Measurements from ENCODE around the gene MGAT1. TPM values are rescaled to one million over a fixed set of nuclear protein-coding genes. Genes with fewer than 3 reads are reported as not detected.

Gene MGAT1
- polyA plus RNA-seq (2011; rRNA removed) (53.0 and 56.3 TPM in 2 replicates), polyA plus RNA-seq (2017; fragmentation: RNase III; extraction: RNeasy Plus Mini Kit Qiagen cat#74134 plus additional on column Dnase treatment) (54.6 to 63.4 TPM (median 61.8 TPM) in 3 replicates), polyA minus RNA-seq (2011; rRNA and poly(A)+ RNA removed) (46.1 and 49.2 TPM in 2 replicates)
- polyA plus RNA-seq (2012; cell fraction: cytosol; rRNA removed), result 50.1 and 71.5 TPM in 2 replicates
- polyA plus RNA-seq (2012; cell fraction: nucleus; rRNA removed), result 71.5 and 99.2 TPM in 2 replicates

DNA sequence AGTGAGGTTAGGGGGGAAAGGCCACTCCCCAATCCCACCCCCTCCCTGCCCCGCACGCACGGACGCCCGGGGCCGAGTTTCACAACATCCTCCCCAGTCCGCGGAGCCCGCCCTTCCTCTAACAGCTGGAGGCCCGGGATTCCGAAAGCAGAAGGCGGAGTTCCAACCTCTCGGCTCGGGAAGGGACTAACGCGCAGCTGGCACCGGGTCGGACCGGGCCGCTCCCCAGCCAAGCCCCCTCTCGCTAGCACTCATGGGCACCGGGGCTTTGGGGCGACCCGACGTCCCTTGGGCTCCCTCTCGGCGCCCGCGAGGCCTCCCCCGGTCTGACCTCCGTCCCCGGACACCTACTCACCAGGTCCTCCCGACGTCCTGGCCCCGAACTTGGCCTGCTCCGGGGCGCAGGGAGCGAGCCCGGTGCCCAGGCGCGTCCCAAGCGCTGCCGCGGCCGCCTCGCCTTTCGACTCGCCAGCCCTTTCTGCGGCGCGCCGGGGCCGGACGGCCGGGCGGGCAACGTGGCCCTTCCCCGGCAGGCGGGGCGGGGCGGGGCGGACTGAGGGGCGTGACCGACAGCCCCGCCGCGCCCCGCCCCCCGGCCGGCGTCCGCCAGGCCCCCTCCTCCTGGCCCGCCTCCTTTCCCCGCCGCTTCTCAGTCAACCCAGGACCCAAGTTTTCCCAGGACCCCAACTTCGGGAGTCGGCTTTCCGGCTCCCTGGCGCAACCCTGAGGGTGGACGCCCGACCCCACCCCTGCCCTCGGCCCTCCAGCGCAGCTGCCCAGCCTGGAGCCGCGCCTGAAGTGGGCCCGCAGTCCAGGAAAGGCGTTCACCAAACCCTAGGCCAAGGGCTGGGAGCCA, at the start of gene MGAT1:
Gene MGAT1 (minus strand): TSS at position 482 of the 856 bp plus-strand sequence. CDS start 9,835 bp downstream, outside the sequence.
- WGBS (ENCODE audit: missing lambda C conversion rate), result 0% methylated on average over 12 of the region's 87 CpGs
- peak within 1 kb of the TSS; percentile 82 for H3K4me3 ChIP-seq
- DNase-seq (ENCODE audit: low read depth in 1 of 2, low spot score in 1 of 2) (peak; percentile 74 to 79), FAIRE-seq (no peak), ATAC-seq (peak; percentile 87)
- H3K4me2 ChIP-seq, result peak within 1 kb of the TSS; percentile 94
- H3K4me1 ChIP-seq, result peaks cover 47% of the 10 kb centered on the region
- H3K27ac ChIP-seq, result peak within 1 kb of the TSS; percentile 90 to 98
- ChIA-PET POLR2A (interaction anchor here (0.6 to 2.1 kb wide), 5 partner anchors 8 to 58 kb away, joined by 3 to 11 read pairs (median 4); partner anchors contain the start of gene ZFP62), CTCF (interaction anchor here (0.7 to 7.2 kb wide), 5 partner anchors 10 to 331 kb away, joined by 3 to 38 read pairs (median 4); no protein-coding TSS in a partner anchor)
- H3K9me3 ChIP-seq, result no peaks in the 10 kb centered on the region
- no peak for TF ChIP-seq ESRRA (IDR thresholded peaks at IDR 0.05; ENCODE audit: borderline replicate concordance, low read length)
- no peak for TF ChIP-seq REST (IDR thresholded peaks at IDR 0.05)
- TF ChIP-seq SREBF2 (IDR thresholded peaks at IDR 0.05), result no peak
- TF ChIP-seq HOXB13 (CRISPR knock-in tag; IDR thresholded peaks at IDR 0.05; ENCODE audit: low read depth), result no peak
- no peak for TF ChIP-seq HDAC2 (IDR thresholded peaks at IDR 0.05)
- TF ChIP-seq HEYL (CRISPR knock-in tag; IDR thresholded peaks at IDR 0.05), result no peak
- TF ChIP-seq RNF2 (IDR thresholded peaks at IDR 0.05; ENCODE audit: borderline replicate concordance, low read depth), result no peak
- TF ChIP-seq, protein P1, sequence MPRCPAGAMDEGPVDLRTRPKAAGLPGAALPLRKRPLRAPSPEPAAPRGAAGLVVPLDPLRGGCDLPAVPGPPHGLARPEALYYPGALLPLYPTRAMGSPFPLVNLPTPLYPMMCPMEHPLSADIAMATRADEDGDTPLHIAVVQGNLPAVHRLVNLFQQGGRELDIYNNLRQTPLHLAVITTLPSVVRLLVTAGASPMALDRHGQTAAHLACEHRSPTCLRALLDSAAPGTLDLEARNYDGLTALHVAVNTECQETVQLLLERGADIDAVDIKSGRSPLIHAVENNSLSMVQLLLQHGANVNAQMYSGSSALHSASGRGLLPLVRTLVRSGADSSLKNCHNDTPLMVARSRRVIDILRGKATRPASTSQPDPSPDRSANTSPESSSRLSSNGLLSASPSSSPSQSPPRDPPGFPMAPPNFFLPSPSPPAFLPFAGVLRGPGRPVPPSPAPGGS (IDR thresholded peaks at IDR 0.05), result peak; percentile 86; the same call in 2 of the 3 replicates
- TF ChIP-seq ZFP36 (IDR thresholded peaks at IDR 0.05; ENCODE audit: borderline replicate concordance, partially characterized antibody), result no peak
- TF ChIP-seq PHF8 (IDR thresholded peaks at IDR 0.05; ENCODE audit: borderline replicate concordance, low read depth), result peak; percentile 90
- TF ChIP-seq HES2 (IDR thresholded peaks at IDR 0.05), result no peak
- no peak for TF ChIP-seq MAFK (IDR thresholded peaks at IDR 0.05; ENCODE audit: partially characterized antibody)
- no peak for TF ChIP-seq CHD2 (IDR thresholded peaks at IDR 0.05; ENCODE audit: low read length, partially characterized antibody)
- TF ChIP-seq NPAS2 (CRISPR knock-in tag; IDR thresholded peaks at IDR 0.05; ENCODE audit: borderline replicate concordance), result no peak
- TF ChIP-seq RARB (CRISPR knock-in tag; IDR thresholded peaks at IDR 0.05), result no peak
- TF ChIP-seq CBX8 (IDR thresholded peaks at IDR 0.05), result no peak
- TF ChIP-seq, protein P2, sequence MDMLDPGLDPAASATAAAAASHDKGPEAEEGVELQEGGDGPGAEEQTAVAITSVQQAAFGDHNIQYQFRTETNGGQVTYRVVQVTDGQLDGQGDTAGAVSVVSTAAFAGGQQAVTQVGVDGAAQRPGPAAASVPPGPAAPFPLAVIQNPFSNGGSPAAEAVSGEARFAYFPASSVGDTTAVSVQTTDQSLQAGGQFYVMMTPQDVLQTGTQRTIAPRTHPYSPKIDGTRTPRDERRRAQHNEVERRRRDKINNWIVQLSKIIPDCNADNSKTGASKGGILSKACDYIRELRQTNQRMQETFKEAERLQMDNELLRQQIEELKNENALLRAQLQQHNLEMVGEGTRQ (IDR thresholded peaks at IDR 0.05), result no peak
- TF ChIP-seq POLR2AphosphoS2 (conservative IDR thresholded peaks at IDR 0.05; ENCODE audit: low read length), result no peak
- TF ChIP-seq, protein P3, sequence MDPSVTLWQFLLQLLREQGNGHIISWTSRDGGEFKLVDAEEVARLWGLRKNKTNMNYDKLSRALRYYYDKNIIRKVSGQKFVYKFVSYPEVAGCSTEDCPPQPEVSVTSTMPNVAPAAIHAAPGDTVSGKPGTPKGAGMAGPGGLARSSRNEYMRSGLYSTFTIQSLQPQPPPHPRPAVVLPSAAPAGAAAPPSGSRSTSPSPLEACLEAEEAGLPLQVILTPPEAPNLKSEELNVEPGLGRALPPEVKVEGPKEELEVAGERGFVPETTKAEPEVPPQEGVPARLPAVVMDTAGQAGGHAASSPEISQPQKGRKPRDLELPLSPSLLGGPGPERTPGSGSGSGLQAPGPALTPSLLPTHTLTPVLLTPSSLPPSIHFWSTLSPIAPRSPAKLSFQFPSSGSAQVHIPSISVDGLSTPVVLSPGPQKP (IDR thresholded peaks at IDR 0.05; ENCODE audit: low read depth, low read length), result no peak
- no peak for TF ChIP-seq NFE2L2 (conservative IDR thresholded peaks at IDR 0.05; ENCODE audit: low read length)
- TF ChIP-seq CHD4 (IDR thresholded peaks at IDR 0.05; ENCODE audit: borderline replicate concordance), result no peak
- TF ChIP-seq NR3C1 (IDR thresholded peaks at IDR 0.05), result no peak
- no peak; the same call in 1 of the 2 replicates for TF ChIP-seq EHF (CRISPR knock-in tag; IDR thresholded peaks at IDR 0.05)
- TF ChIP-seq HOXB5 (CRISPR knock-in tag; IDR thresholded peaks at IDR 0.05), result 0 out of 2 replicates have a peak, but pooled peaks have one; percentile 53
- no peak for TF ChIP-seq HOXA7 (CRISPR knock-in tag; IDR thresholded peaks at IDR 0.05)
- TF ChIP-seq RFX5 (IDR thresholded peaks at IDR 0.05), result no peak
- no peak for TF ChIP-seq E2F6 (IDR thresholded peaks at IDR 0.05; ENCODE audit: borderline replicate concordance, low read depth)
- no peak for TF ChIP-seq ZSCAN20 (CRISPR knock-in tag; IDR thresholded peaks at IDR 0.05)
- TF ChIP-seq, protein P4, sequence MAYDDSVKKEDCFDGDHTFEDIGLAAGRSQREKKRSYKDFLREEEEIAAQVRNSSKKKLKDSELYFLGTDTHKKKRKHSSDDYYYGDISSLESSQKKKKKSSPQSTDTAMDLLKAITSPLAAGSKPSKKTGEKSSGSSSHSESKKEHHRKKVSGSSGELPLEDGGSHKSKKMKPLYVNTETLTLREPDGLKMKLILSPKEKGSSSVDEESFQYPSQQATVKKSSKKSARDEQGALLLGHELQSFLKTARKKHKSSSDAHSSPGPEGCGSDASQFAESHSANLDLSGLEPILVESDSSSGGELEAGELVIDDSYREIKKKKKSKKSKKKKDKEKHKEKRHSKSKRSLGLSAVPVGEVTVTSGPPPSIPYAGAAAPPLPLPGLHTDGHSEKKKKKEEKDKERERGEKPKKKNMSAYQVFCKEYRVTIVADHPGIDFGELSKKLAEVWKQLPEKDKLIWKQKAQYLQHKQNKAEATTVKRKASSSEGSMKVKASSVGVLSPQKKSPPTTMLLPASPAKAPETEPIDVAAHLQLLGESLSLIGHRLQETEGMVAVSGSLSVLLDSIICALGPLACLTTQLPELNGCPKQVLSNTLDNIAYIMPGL (CRISPR knock-in tag; IDR thresholded peaks at IDR 0.05; ENCODE audit: borderline replicate concordance), result 0 out of 2 replicates have a peak, but pooled peaks have one; percentile 43

All from A549 (cell line).